HepG2 (cell line): ENCODE data around the gene PAQR3. TPM values are rescaled to one million over a fixed set of nuclear protein-coding genes. Genes with fewer than 3 reads are reported as not detected.
A peak's percentile ranks its signal among the peaks of the same experiment; 100 is the strongest.

Source experiments
- ADNP ChIP-seq: sonication (generic); formaldehyde crosslinking; IDR thresholded peaks from 2 replicates; pipeline ENCODE4 v1.4.0; 2020; ENCODE audit warnings: missing genetic modification reagents
- AGO1 ChIP-seq: fragments of 200-400 bp; formaldehyde crosslinking; IDR thresholded peaks from 2 replicates; pipeline ENCODE4 v1.6.1; 2017; ENCODE audit warnings: mild to moderate bottlenecking, low read depth, low read length, moderate library complexity; ENCODE audit not compliant: poor library complexity, severe bottlenecking
- CENPBD1 ChIP-seq: sonication (generic); formaldehyde crosslinking; IDR thresholded peaks from 2 replicates; pipeline ENCODE4 v1.8.0; 2022; ENCODE audit warnings: missing genetic modification reagents, low read depth, mild to moderate bottlenecking, borderline replicate concordance
- CSRNP1 ChIP-seq: sonication (generic); formaldehyde crosslinking; IDR thresholded peaks from 2 replicates; pipeline ENCODE4 v1.8.1; 2023; ENCODE audit warnings: mild to moderate bottlenecking, missing genetic modification reagents
- HMG20A ChIP-seq: IDR thresholded peaks from 2 replicates; pipeline ENCODE4 v1.6.1; 2016; ENCODE audit warnings: borderline replicate concordance
- IRF9 ChIP-seq: sonication (generic); formaldehyde crosslinking; IDR thresholded peaks from 2 replicates; pipeline ENCODE4 v1.8.0; 2022; ENCODE audit warnings: missing genetic modification reagents, mild to moderate bottlenecking, borderline replicate concordance
- MAFG ChIP-seq: sonication (generic); formaldehyde crosslinking; IDR thresholded peaks from 2 replicates; pipeline ENCODE4 v1.5.1; 2020; ENCODE audit warnings: mild to moderate bottlenecking, missing genetic modification reagents
- MEIS1 ChIP-seq: sonication (generic); formaldehyde crosslinking; IDR thresholded peaks from 2 replicates; pipeline ENCODE4 v1.9.0; 2021; ENCODE audit warnings: mild to moderate bottlenecking, missing genetic modification reagents, moderate library complexity, borderline replicate concordance
- MEIS2 ChIP-seq: sonication (generic); formaldehyde crosslinking; IDR thresholded peaks from 2 replicates; pipeline ENCODE4 v1.9.0; 2021; ENCODE audit warnings: mild to moderate bottlenecking, missing genetic modification reagents
- MIER2 ChIP-seq: IDR thresholded peaks from 2 replicates; pipeline ENCODE4 v1.6.1; 2016; ENCODE audit warnings: missing biosample characterization, missing genetic modification reagents
- MTERF4 ChIP-seq: sonication (generic); formaldehyde crosslinking; IDR thresholded peaks from 2 replicates; pipeline ENCODE4 v1.8.0; 2023; ENCODE audit warnings: mild to moderate bottlenecking, missing genetic modification reagents
- NCOA5 ChIP-seq: sonication (generic); formaldehyde crosslinking; IDR thresholded peaks from 2 replicates; pipeline ENCODE4 v1.4.0; 2020; ENCODE audit warnings: missing genetic modification reagents
- NFRKB ChIP-seq: fragments of 450-650 bp; IDR thresholded peaks from 2 replicates; pipeline ENCODE4 v1.6.1; 2017
- PHF20 ChIP-seq: sonication (generic); formaldehyde crosslinking; IDR thresholded peaks from 2 replicates; pipeline ENCODE4 v1.5.0; 2020; ENCODE audit warnings: mild to moderate bottlenecking, missing genetic modification reagents
- RBFOX2 ChIP-seq: fragments of 200-400 bp; formaldehyde crosslinking; IDR thresholded peaks from 2 replicates; pipeline ENCODE4 v1.6.1; 2017; ENCODE audit warnings: low read depth, mild to moderate bottlenecking, low read length
- SIN3A ChIP-seq: IDR thresholded peaks from 2 replicates; pipeline ENCODE4 v1.6.1; 2011; ENCODE audit warnings: low read depth, mild to moderate bottlenecking, control low read depth, low read length, borderline replicate concordance
- SOX5 ChIP-seq: IDR thresholded peaks from 2 replicates; pipeline ENCODE4 v1.6.1; 2016; ENCODE audit warnings: borderline replicate concordance
- TBP ChIP-seq: sonication (generic); formaldehyde crosslinking; IDR thresholded peaks from 2 replicates; pipeline ENCODE4 v1.5.0; 2020; ENCODE audit warnings: missing genetic modification reagents
- TRIM24 ChIP-seq: sonication (generic); formaldehyde crosslinking; IDR thresholded peaks from 2 replicates; pipeline ENCODE4 v1.8.0; 2022; ENCODE audit warnings: mild to moderate bottlenecking, missing genetic modification reagents
- ZBTB38 ChIP-seq: sonication (generic); formaldehyde crosslinking; IDR thresholded peaks from 2 replicates; pipeline ENCODE4 v1.5.1; 2020; ENCODE audit warnings: mild to moderate bottlenecking, missing genetic modification reagents
- ZNF235 ChIP-seq: sonication (generic); formaldehyde crosslinking; IDR thresholded peaks from 2 replicates; pipeline ENCODE4 v1.8.1; 2023; ENCODE audit warnings: mild to moderate bottlenecking, missing genetic modification reagents, borderline replicate concordance
- ZNF275 ChIP-seq: sonication (generic); formaldehyde crosslinking; IDR thresholded peaks from 2 replicates; pipeline ENCODE4 v1.8.0; 2022; ENCODE audit warnings: missing genetic modification reagents, mild to moderate bottlenecking, inconsistent platforms, borderline replicate concordance
- ZNF414 ChIP-seq: sonication (generic); formaldehyde crosslinking; IDR thresholded peaks from 2 replicates; pipeline ENCODE4 v1.5.0; 2020; ENCODE audit warnings: missing genetic modification reagents
- ZNF570 ChIP-seq: sonication (generic); formaldehyde crosslinking; IDR thresholded peaks from 2 replicates; pipeline ENCODE4 v1.4.0; 2020; ENCODE audit warnings: mild to moderate bottlenecking, missing genetic modification reagents, borderline replicate concordance
- ZNF607 ChIP-seq: sonication (generic); formaldehyde crosslinking; IDR thresholded peaks from 2 replicates; pipeline ENCODE4 v1.5.1; 2020; ENCODE audit warnings: missing genetic modification reagents, mild to moderate bottlenecking, borderline replicate concordance
- ZNF652 ChIP-seq: IDR thresholded peaks from 2 replicates; pipeline ENCODE4 v1.6.1; 2016; ENCODE audit warnings: low read depth, borderline replicate concordance
- ZNF792 ChIP-seq: IDR thresholded peaks from 2 replicates; pipeline ENCODE4 v1.6.1; 2016
- polyA plus RNA-seq, 8 experiments: library from polyadenylated mRNA; depleted of rRNA in 3 of 8; stranded (reverse) in 7 of 8; unstranded in 1 of 8; fragments of >200 nt; fragmentation: Illumina TruSeq in 4 of 8; extraction: Trizol in 4 of 8; gene quantifications; 2 replicates each; pipeline versions ENCODE4 v1.2.1 to v1.2.3, GENCODE V29; 2011 to 2016; ENCODE audit warnings: low read depth in 4 of 8, missing spikeins in 1 of 8, mixed read lengths in 1 of 8; ENCODE audit not compliant: insufficient read depth in 1 of 8
- total RNA-seq, 5 experiments: library from RNA; depleted of rRNA; stranded (reverse); fragments of >200 nt; fragmentation: Illumina TruSeq; extraction: Trizol; gene quantifications; 2 replicates each; pipeline ENCODE4 v1.2.3, GENCODE V29; 2016; ENCODE audit warnings: low read depth in 1 of 5

PAQR3 gene
- total and polyA plus RNA-seq, 2 of the 13 experiments (the other 11 are each of a cell fraction or from before 2014, with no cell fraction given), result 9.9 to 13.6 TPM

- no peak for TF ChIP-seq CSRNP1
- no peak for TF ChIP-seq MEIS1 (CRISPR knock-in tag)
- TF ChIP-seq CENPBD1, result no peak
- peak; percentile 66 for TF ChIP-seq MIER2 (CRISPR knock-in tag)
- no peak for TF ChIP-seq ZNF570 (CRISPR knock-in tag)
- TF ChIP-seq ZNF414 (CRISPR knock-in tag), result no peak
- TF ChIP-seq SOX5, result peak; percentile 91
- no peak for TF ChIP-seq ZNF607 (CRISPR knock-in tag)
- no peak for TF ChIP-seq PHF20 (CRISPR knock-in tag)
- no peak for TF ChIP-seq ZBTB38 (CRISPR knock-in tag)
- no peak for TF ChIP-seq AGO1
- no peak for TF ChIP-seq ZNF235
- TF ChIP-seq TBP (CRISPR knock-in tag), result no peak
- no peak for TF ChIP-seq NFRKB
- peak; percentile 92 for TF ChIP-seq TRIM24 (CRISPR knock-in tag)
- TF ChIP-seq MAFG, result no peak
- TF ChIP-seq SIN3A, result no peak
- peak; percentile 48; the same call in 1 of the 2 replicates for TF ChIP-seq ZNF792 (CRISPR knock-in tag)
- TF ChIP-seq ZNF652 (CRISPR knock-in tag), result no peak
- TF ChIP-seq MEIS2 (CRISPR knock-in tag), result peak; percentile 49; the same call in 1 of the 2 replicates
- TF ChIP-seq NCOA5 (CRISPR knock-in tag), result no peak
- TF ChIP-seq RBFOX2, result no peak
- TF ChIP-seq MTERF4 (CRISPR knock-in tag), result no peak
- TF ChIP-seq ZNF275 (CRISPR knock-in tag), result no peak
- TF ChIP-seq ADNP (CRISPR knock-in tag), result no peak
- TF ChIP-seq IRF9 (CRISPR knock-in tag), result no peak
- TF ChIP-seq HMG20A, result peak; percentile 81
Measured at GRCh38 chr4:78862314-78862737, 76.9 kb downstream of the PAQR3 start (continued).
